Liver (tissue), 9 donors: ENCODE data around the gene C3orf52. TPM values are rescaled to one million over a fixed set of nuclear protein-coding genes. Genes with fewer than 3 reads are reported as not detected.

ENCODE experiments used
- DNase-seq: peaks from one replicate; pipeline ENCODE4 v3.0.0-alpha.2; 2017; ENCODE audit warnings: low spot score
- H3K27ac ChIP-seq, 2 donors: one replicate each; pipeline ENCODE4 v1.7.0; 2013; ENCODE audit warnings: inconsistent platforms in 2 of 2, low read length in 2 of 2, control low read depth in 1 of 2, low read depth in 1 of 2, mild to moderate bottlenecking in 1 of 2
- H3K27me3 ChIP-seq, 4 donors: one replicate each; pipeline versions ENCODE4 v1.6.1 to v1.7.0; 2013; ENCODE audit warnings: low read length in 3 of 4, inconsistent platforms in 1 of 4, mild to moderate bottlenecking in 1 of 4, moderate library complexity in 1 of 4; ENCODE audit not compliant: control insufficient read depth in 4 of 4, insufficient read depth in 4 of 4
- H3K36me3 ChIP-seq, 4 donors: one replicate each; pipeline versions ENCODE4 v1.6.1 to v1.7.0; 2013; ENCODE audit warnings: low read length in 3 of 4, mild to moderate bottlenecking in 3 of 4, low read depth in 1 of 4, moderate library complexity in 1 of 4; ENCODE audit not compliant: control insufficient read depth in 4 of 4, insufficient read depth in 3 of 4
- H3K4me1 ChIP-seq, 4 donors: one replicate each; pipeline versions ENCODE4 v1.6.1 to v1.7.0; 2013; ENCODE audit warnings: low read length in 3 of 4, mild to moderate bottlenecking in 3 of 4, moderate library complexity in 1 of 4; ENCODE audit not compliant: control insufficient read depth in 4 of 4, insufficient read depth in 4 of 4
- H3K4me3 ChIP-seq, 3 donors: one replicate each; pipeline versions ENCODE4 v1.6.1 to v1.7.0; 2013; ENCODE audit warnings: low read length in 3 of 3, control low read depth in 1 of 3, low read depth in 1 of 3, mild to moderate bottlenecking in 1 of 3
- H3K9ac ChIP-seq, 2 donors: one replicate each; pipeline ENCODE4 v1.7.0; 2013; ENCODE audit warnings: low read length in 2 of 2, mild to moderate bottlenecking in 2 of 2, moderate library complexity in 2 of 2, control low read depth in 1 of 2, low read depth in 1 of 2
- H3K9me3 ChIP-seq, 4 donors: one replicate each; pipeline versions ENCODE4 v1.6.1 to v1.7.0; 2013; ENCODE audit warnings: low read length in 3 of 4; ENCODE audit not compliant: control insufficient read depth in 4 of 4
- ATF3 ChIP-seq: IDR thresholded peaks from 2 replicates; pipeline ENCODE4 v1.6.1; 2016; ENCODE audit warnings: antibody characterized with exemption
- CTCF ChIP-seq: fragments of 150-350 bp; IDR thresholded peaks from 2 replicates; pipeline ENCODE4 v1.5.1; 2017; ENCODE audit warnings: improper control_type of control experiment, low read depth, low read length; ENCODE audit not compliant: missing input control
- GABPA ChIP-seq, 2 donors: IDR thresholded peaks in 1 of 2; conservative IDR thresholded peaks in 1 of 2; 2 replicates each; pipeline ENCODE4 v1.6.1; 2016; ENCODE audit warnings: antibody characterized with exemption in 2 of 2, mild to moderate bottlenecking in 1 of 2, moderate library complexity in 1 of 2
- HNF4A ChIP-seq, 2 donors: conservative IDR thresholded peaks; 2 replicates each; pipeline ENCODE4 v1.6.1; 2016; ENCODE audit warnings: antibody characterized with exemption in 2 of 2, mild to moderate bottlenecking in 2 of 2
- HNF4G ChIP-seq: IDR thresholded peaks from 2 replicates; pipeline ENCODE4 v1.6.1; 2016; ENCODE audit warnings: antibody characterized with exemption
- REST ChIP-seq: IDR thresholded peaks from 2 replicates; pipeline ENCODE4 v1.6.1; 2016; ENCODE audit warnings: antibody characterized with exemption, mild to moderate bottlenecking
- RXRA ChIP-seq, 2 donors: IDR thresholded peaks; 2 replicates each; pipeline ENCODE4 v1.6.1; 2017 to 2018; ENCODE audit warnings: antibody characterized with exemption in 2 of 2, mild to moderate bottlenecking in 1 of 2
- SP1 ChIP-seq: IDR thresholded peaks from 2 replicates; pipeline ENCODE4 v1.6.1; 2018; ENCODE audit warnings: antibody characterized with exemption, mild to moderate bottlenecking
- YY1 ChIP-seq: IDR thresholded peaks from 2 replicates; pipeline ENCODE4 v1.6.1; 2016; ENCODE audit warnings: antibody characterized with exemption, mild to moderate bottlenecking
- ZBTB33 ChIP-seq: IDR thresholded peaks from 2 replicates; pipeline ENCODE4 v1.6.1; 2016; ENCODE audit warnings: antibody characterized with exemption
- WGBS: extraction: QIAGEN DNeasy Blood & Tissue Kit; methylation state at CpG from one replicate; pipeline ENCODE4 v1.1.7; 2013; 5-methylcytosine and 5-hydroxymethylcytosine counted together
- polyA plus RNA-seq, 2 donors: library from polyadenylated mRNA; stranded (reverse) in 1 of 2; unstranded in 1 of 2; fragments of 200-250 nt in 1 of 2; fragments of >200 nt in 1 of 2; fragmentation: Nextera tagmentation in 1 of 2; extraction: Ambion mirVana in 1 of 2; gene quantifications; one replicate each; pipeline versions ENCODE4 v1.2.1 to v1.2.3, GENCODE V29; 2013 to 2015
- total RNA-seq, 2 donors: library from RNA; depleted of rRNA; stranded (reverse); fragments of >200 nt; gene quantifications; one replicate each; pipeline ENCODE4 v1.2.3, GENCODE V29; 2014
- donor health status: healthy.
- donor health status: healthy.
- donor health status: healthy.
- donor health status: healthy.
- donor health status: healthy.

Gene C3orf52
- total and polyA plus RNA-seq, 4 donors = 0.10 to 1.8 (median 0.47) TPM; not detected in 1

GRCh38 chr3:112132554-112132953 lies 46.4 kb downstream of the C3orf52 start:
- Histone ChIP-seq H3K9ac (peak overlapping the region in 1 of 2 donors; percentile 56), H3K4me3 (no peak overlapping the region), H3K36me3 (no peaks in the 10 kb centered on the region), H3K9me3 (no peaks in the 10 kb centered on the region), H3K27ac (no peak overlapping the region), H3K27me3 (peaks cover 0 to 10% (median under 1%) of the 10 kb centered on the region in 4 donors), H3K4me1 (no peaks in the 10 kb centered on the region)
- 89% methylated on average over 1 of the region's 1 CpG for WGBS
- no peak for DNase-seq
- TF ChIP-seq RXRA (IDR thresholded peaks at IDR 0.05) (no peak), CTCF (no peak), GABPA (IDR thresholded peaks at IDR 0.05 in 1 of 2, conservative IDR thresholded peaks at IDR 0.05 in 1 of 2) (no peak), SP1 (no peak), HNF4A (conservative IDR thresholded peaks at IDR 0.05) (no peak), HNF4G (no peak), YY1 (no peak), ZBTB33 (no peak)

- WGBS = 44% methylated on average over 5 of the region's 5 CpGs
Measured at GRCh38 chr3:112132975-112133448, 46.8 kb downstream of the C3orf52 start, which contains the start of gene GCSAM. Gene GCSAM (minus strand): TSS chr3:112133248. CDS start chr3:112133120, 128 bp downstream.

More at GRCh38 chr3:112132975-112133448, 46.8 kb downstream of the C3orf52 start, which contains the start of gene GCSAM:
- no peaks in the 10 kb centered on the region for H3K9me3 ChIP-seq
- H3K4me1 ChIP-seq = no peaks in the 10 kb centered on the region
- no peaks in the 10 kb centered on the region for H3K36me3 ChIP-seq
- peaks cover 0 to 10% (median 2%) of the 10 kb centered on the region in 4 donors for H3K27me3 ChIP-seq
- no peak for TF ChIP-seq YY1
- TF ChIP-seq REST = no peak
- TF ChIP-seq ATF3 = no peak
- DNase-seq = no peak
- no peak within 1 kb of the TSS for H3K27ac ChIP-seq
- peak within 1 kb of the TSS in 1 of 2 donors; percentile 56 for H3K9ac ChIP-seq
- H3K4me3 ChIP-seq = no peak within 1 kb of the TSS
